T-helper 2 cell treated with Interferon-gamma antibody and Interleukin-4, amounts not matched to agents 100 ng/mL and 5 ng/mL, for 36 hours (primary cell): ENCODE measurements around the gene CADM2. TPM values are rescaled to one million over a fixed set of nuclear protein-coding genes. Genes with fewer than 3 reads are reported as not detected.
"Not testable (repeated sequence)": the region's sequence is repeated elsewhere in the genome, so short reads cannot be mapped to it uniquely, and the experiment has no call there.

Experiments
- intact Hi-C: fragments of 100-400 bp; cut with micrococcal nuclease; formaldehyde crosslinking; loops from one replicate; pipeline ENCODE4 v1.15.1; 2023
- total RNA-seq: library from RNA; stranded (reverse); gene quantifications from 2 replicates; pipeline ENCODE4 v1.2.3, GENCODE V29; 2022

CADM2 gene
- total RNA-seq, 1 donor from 2014 or later, result not detected

DNA sequence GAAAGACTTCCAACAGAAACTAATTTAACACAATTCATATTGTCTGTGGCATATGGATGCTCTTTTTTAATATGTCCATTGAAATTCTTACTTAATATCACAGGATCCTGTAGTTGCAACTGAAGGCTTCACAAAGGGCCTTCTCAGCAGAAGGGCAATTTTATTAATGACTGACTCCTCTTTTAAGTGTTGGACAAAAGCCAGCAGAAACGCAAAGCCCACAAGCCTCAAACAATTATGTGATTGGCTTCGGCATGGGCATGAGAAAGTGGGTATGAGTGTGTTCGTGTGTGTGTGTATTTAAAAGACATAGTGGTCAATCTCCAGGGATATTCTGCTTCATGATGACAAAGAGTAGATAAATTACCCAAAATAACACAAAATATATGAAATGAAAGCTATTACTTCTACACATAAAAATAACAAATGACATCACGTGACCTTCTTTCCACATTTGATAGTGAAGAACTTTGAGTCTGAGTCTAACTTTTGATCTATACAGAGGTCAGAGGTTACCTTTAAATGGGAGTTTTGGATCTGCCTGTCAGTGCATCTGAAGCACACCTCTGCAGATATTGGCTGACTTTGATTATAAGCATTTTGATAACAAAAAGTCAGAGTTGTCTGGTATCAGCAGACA, 496.9 kb downstream of the CADM2 start:
- intact Hi-C loops, result no loop called here

DNA sequence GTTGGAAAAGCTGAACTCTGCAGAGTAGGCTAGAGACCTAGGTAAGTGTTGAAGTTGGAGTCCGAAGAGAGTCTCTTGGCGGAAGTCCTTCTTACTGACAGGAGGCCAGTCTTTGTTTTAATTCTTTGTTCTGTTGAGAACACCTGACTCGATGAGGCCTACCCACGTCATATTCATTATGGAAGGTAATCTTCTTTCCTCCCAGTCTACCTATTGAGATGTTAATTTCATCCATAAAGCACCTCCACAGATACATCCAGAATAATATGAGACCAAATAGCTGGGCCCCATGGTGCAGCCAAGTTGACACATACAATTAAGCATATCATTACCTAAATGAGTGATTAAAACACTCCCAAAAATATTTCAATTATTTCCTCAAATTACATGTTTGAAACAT, 515.5 kb downstream of the CADM2 start:
- intact Hi-C loops, result no loop called here

DNA sequence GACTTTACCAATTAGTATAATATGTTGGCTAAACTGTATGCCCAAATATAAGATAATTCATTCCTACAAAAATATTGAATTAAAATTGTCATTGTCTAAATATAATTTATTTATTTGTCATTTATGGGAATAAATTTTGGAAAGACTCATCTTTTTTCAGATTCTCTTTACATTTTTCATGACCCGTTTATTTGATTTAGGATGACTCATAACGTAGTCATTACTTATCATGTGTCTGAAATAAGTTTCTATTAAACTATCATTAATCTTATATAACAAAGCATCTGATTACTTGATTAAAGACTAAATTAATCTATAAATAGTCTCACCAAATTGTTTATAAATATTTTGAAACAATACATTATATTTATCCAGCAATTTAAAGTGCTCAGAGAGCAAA, 516.6 kb downstream of the CADM2 start:
- intact Hi-C loops, result no loop called here

DNA sequence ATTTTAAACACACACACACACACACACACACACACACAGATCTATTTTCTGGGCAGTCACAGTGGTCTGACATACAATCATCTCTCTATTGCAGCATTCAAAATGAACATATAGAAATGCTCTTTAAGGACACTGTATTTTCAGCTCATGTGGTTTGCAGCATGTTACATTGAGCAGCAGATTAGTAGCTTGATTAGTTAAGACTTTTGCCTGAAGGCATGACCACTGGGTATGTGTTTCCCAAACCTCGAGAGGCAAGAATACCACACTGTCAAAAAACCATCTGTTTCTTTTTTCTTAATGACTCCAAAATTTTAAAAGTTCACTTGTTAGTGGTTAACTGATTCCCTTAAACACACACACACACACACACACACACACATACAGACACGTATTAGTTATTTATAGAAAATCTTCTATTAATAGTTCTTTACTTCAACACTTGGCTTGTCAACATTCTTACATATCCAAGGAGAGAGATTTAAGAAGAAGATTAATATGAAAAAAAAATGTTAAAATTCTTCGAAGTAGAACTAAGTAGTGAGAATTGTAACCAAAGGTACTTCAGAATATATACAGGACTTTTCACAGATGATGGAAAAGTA, 518.2 kb downstream of the CADM2 start:
- intact Hi-C loops, result no loop called here

DNA sequence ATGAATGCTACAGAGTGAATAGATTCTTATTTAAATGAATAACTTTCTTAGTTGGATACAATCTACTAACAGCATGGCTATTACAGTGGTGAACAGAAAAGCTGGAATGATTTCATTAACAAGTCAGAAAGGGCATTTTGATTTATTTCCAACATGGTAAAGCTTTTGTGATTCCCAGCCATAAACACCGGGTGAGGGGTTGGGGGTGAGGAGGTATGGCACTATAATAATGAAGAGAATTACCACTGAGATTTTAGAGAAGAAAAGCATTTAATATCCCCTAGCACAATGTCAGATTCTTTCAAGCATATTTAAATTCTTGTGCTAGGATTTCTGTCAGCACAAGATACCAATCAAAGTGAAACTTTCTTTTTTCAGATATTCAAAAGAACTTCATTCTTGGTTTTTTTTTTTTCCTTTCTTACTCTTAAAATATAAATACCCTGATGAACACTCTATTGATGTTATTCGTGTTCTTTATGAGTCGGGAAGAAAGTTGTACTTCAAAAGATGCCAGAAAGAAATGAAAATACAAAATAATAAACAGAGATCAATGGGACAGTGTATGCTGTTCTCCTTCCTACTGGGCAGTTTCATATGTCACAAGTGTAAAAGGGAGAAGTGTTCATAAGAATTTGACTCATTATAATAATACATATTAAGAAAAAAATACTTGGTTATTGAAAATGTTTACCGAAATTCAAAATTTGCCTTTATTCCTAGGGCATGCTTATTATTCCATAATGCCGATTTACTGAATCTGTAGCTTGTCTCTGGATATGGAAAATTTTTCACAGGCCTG, 522.8 kb downstream of the CADM2 start:
- intact Hi-C loops, result no loop called here

DNA sequence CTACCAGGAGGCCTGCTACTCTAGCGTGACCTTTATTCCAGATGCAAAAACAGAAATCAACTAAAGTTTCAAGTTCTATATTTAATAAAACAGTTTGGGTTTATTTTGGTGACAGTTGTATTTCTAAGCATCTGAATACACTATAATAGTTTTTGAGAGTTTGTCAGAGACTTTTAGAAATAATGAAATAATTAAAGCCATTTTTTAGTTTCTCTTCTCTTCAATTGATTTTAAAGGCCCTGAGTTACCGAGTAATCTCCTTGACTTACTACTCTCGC, 523.4 kb downstream of the CADM2 start:
- intact Hi-C loops, result no loop called here

DNA sequence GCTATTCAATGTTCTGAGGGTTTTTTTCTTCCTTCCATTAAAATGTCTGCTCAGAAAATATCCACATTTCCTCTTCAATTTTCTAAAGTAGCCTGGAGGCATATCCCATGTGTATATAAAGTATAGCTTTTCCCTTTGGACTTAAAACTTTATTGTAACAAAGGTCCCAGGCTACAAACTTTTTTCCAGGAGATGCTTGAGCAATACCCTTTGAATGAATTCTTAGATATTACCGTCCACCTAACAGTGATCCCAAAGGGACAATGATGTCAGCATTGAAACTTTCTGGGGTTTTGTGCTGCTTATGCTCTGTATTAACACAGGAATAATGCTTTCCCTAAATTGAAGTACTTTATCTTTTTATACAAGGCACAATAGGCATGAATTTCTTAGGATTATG, 525.2 kb downstream of the CADM2 start:
- intact Hi-C loops, result no loop called here

DNA sequence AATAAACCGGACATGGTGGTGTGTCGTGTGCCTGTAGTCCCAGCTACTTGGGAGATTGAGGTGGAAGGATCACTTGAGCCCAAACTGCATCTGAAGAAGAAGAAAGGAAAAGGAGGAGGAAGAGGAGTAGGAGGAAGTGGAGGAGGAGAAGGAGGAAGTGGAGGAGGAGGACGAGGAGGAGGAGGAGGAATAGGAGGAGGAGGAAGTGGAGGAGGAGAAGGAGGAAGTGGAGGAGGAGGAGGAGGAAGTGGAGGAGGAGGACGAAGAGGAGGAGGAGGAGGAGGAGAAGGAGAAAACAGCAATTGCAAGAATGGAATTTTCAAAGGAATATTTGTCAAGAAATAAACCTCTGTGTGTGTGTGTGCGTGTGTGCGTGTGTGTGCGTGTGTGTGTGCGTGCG, 528.6 kb downstream of the CADM2 start:
- intact Hi-C loops, result no loop called here

DNA sequence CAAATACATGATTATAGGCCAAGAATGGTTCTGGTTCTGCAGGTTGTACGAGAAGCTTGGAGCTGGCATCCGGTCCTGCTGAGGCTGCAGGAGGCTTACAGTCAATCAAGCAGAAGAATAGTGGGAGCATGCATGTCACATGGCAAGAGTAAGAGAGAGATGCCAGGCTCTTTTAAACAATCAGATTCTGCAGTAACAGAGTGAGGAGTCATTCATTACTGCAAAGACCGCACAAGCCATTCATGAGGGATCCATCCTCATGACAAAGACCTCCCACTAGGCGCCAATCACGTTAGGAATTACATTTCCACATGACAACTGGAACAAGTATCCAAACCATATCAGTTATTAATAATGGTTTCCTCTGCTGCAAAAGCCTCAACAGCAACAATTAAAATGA, 536.8 kb downstream of the CADM2 start:
- intact Hi-C loops, result no loop called here

DNA sequence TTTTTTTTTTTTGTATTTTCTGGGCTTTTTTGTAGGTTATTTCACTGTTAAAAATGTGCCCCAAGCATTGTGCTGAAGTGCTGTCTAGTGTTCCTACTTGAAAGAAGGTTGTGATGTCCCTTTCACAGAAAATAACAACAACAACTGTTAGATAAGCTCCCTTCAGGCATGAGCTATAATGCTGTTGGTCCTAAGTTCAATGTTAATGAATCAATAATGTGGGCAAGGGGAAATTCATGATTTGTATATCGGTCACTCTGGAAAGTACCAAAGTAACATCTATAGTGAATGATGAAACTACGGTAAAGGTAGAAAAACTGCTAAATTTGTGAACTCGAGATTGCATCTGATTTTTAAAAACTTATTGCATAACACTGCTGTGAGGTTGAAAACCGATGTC, 539.4 kb downstream of the CADM2 start:
- intact Hi-C loops, result no loop called here

DNA sequence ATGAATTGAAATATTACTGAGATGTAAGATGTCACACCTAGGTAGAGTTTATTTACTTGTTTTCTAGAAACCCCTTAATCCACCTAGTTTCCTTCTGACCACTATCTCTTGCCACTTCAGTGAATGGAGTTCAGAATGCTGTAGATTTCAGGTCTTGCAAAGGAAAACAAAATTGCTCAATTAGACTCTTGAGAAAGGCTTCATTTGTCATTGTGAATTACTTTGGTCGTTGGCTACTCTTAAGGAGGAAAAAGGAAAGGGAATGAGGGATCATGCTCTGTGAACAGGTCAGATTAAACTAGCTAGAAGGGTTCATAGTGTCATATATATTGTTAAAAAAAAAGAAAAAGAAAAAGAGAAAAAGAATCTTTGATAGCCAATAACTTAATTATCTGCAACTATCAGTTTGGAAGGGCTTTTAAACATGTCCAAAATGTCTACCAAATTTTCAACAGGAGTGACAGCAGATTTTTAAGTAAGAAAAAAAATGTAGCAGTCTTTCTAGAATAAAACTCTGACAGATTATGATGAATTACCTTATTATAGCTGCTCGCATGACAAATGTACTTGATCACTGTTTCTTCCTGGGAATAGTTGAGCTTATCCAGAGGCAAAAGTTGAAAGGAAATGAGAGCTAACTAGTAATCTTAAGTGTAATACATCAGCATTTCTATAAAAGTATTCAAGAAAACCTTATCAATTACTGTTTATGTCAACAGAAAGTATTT, 543.5 kb downstream of the CADM2 start:
- intact Hi-C loops, result no loop called here

DNA sequence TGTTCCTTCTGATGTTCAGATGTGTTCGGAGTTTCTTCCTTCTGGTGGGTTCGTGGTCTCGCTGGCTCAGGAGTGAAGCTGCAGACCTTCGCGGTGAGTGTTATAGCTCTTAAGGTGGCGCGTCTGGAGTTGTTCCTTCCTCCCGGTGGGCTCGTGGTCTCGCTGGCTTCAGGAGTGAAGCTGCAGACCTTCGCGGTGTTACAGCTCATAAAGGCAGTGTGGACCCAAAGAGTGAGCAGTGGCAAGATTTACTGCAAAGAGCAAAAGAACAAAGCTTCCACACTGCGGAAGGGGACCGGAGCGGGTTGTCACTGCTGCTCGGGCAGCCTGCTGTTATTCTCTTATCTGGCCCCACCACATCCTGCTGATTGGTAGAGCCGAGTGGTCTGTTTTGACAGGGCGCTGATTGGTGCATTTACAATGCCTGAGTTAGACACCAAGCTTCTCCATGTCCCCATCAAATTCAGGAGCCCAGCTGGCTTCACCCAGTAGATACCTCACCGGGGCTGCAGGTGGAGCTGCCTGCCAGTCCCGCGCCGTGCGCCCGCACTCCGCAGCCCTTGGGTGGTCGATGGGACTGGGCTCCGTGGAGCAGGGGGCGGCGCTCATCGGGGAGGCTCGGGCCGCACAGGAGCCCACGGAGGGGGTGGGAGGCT, 545.5 kb downstream of the CADM2 start:
- intact Hi-C loops, result not testable (repeated sequence)

DNA sequence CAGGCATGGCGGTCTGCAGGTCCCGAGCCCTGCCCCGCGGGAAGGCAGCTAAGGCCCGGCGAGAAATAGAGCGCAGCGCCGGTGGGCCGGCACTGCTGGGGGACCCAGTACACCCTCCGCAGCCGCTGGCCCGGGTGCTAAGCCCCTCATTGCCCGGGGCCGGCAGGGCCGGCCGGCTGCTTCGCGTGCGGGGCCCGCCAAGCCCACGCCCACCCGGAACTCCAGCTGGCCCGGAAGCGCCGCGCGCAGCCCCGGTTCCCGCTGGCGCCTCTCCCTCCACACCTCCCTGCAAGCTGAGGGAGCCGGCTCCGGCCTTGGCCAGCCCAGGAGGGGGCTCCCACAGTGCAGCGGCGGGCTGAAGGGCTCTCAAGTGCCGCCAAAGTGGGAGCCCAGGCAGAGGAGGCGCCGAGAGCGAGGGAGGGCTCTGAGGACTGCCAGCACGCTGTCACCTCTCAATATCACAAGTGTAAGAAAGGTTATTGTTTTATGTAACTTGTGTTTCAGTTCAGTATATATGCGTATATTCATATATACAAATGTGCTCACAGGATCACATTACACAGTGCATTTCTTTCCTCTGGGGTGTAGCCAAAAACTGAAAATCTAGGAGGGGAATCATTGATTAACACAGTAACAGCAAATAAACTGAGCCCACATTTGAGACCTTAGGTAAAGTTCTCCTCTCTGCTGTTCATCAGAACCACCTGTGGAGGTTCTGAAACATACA, 546.2 kb downstream of the CADM2 start:
- intact Hi-C loops, result not testable (repeated sequence)

DNA sequence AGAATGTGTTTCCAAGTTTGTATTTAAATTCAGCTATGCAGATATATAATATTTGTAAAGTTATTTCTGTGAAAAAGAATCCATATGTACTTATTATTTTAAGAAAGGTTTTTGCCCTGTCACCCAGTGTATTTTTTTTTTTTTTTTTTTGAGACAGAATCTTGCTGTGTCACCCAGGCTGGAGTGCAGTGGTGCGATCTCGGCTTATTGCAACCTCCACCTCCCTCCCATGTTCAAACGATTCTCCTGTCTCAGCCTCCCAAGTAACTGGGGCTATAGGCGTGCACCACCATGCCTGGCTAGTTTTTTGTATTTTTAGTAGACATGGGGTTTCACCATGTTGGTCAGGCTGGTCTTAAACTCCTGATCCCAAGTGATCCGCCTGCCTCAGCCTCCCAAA, 548.3 kb downstream of the CADM2 start:
- intact Hi-C loops, result not testable (repeated sequence)

DNA sequence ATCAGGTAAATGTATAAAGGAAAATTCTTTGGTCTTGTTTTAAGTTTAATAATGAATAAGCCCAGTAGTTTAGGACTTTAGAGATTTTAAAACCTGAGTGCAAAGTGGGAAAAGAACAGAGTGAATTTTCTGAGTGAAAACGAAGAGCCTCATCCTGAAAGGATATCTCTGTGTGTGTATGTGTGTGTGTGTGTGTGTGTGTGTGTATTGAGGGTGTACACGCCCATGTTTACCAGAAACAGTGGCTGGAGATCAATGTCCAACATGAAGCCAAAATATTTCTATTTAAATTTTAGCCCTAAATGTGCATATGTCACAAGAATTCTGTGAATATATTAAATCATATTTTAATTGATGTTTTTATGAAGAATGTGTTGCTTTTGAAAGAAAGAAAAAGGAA, 549.9 kb downstream of the CADM2 start:
- intact Hi-C loops, result no loop called here

DNA sequence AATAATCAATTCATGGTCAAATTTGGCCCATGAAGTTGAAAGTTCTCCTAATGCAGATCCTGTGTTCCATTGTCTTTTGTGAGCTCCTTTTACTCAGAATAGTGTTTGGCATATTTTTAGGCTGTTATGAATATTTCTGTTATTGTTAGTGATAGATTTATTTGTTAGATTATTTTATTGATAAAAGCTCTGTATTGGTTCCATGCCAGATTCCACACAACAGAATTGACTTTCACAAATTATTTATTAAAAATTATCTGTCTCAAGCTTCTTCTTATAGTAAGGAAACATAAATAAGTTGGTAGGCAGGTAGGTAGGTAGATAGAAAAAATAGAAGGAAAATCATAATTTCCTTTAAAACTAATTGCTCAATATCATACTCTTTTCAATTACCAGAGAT, 557.4 kb downstream of the CADM2 start:
- intact Hi-C loops, result no loop called here

DNA sequence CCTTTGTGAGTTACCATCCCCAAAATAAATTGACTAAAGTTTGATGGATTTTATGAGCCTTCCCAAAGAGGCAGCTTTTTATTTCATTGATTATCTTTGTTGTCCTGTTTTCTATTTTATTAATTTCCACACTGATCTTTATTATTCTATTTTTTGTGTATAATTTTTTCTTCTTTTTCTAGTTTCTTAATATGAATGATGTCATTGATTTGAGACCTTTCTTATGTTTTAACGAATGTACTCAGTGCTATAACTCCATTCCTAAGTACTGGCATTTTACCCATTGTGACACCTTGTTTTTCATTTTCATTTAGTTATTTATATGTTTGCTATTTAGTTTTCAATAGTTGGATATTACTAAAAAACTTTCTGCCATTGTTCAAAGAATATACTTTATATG, 565.3 kb downstream of the CADM2 start:
- intact Hi-C loops, result no loop called here

DNA sequence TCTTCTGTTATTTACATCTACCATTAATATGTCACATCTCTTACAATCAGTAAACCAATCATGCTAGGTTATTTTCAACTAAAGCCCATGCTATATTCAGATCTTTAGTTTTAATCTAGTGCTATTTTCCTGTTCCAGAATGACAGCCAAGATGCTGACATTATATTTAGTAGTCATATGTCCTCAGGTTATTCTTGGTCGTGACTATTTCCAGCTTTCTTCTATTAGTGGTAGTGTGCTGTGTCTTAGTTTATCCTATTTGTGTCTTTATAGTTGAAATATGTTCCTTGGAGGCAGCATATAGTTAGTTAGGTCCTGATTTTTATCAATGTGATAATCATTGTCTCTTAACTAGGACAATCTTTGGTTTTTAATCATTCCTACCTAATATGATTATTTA, 566.5 kb downstream of the CADM2 start:
- intact Hi-C loops, result no loop called here

DNA sequence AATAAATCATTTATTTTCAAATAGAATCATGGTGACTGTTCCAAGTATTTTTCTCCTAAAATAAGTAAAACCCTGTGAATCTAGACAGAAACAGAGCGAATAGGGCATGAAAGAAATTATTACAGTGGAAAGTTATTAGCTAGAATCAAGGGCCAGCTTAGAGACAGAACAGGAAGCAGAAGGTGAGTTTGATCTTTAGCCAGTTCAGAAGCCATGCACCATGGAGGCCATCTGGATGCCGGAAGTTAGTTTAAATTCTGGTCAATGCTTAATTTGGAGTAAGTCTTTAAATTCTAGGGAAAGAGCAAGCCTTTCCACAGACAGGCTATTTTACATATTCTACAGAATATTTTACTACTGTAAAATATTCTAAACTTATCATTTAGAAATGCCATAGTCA, 574.8 kb downstream of the CADM2 start:
- intact Hi-C loops, result no loop called here

DNA sequence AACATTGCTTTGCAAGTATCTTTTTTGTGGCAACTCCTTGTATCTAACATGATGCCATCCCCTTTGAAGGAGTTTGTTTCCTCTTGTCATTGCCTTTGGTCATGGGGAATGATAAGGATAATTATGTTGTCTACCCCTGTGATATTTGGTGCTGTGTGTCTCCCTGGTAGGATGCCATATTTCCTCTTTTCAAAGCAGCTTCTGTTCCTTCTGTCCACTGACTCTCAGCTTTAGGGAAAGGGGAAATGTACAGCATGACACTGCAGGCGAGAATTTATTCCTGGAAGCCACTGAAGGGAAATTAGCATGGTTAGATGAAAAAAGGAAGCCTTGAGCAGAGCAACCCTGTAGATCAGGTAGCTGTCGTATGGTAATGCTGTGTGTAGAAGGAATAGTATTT, 576.7 kb downstream of the CADM2 start:
- intact Hi-C loops, result no loop called here

DNA sequence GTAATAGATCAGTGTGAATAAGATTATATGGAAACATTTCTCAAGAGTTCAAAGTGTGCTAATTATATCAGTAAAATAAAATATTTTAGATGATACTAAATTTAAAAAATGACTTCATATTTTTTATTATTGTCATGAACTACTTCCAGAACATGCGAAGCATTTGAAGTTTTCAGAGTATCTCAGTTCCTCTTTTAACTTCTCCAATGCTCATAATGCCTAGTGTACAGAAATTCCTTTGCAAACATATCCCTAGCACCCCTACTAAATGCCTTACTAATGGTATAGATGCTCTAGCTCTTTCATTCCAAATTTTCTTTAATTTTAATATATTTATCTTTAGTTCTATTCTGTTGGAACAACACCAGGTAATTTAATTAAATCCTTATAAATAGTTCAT, 580.4 kb downstream of the CADM2 start:
- intact Hi-C loops, result no loop called here
